DND-41 (cell line): ENCODE results near the gene CREG2.
"Not testable (repeated sequence)": the region's sequence is repeated elsewhere in the genome, so short reads cannot be mapped to it uniquely, and the experiment has no call there.

Source experiments
- ATAC-seq: fragments of 200-7000 bp; cut with Tn5 transposase; 3 replicates; pipeline ENCODE4 v1.9.1; 2021; ENCODE audit warnings: low read depth; ENCODE audit not compliant: insufficient read depth
- DNase-seq: peaks from one replicate; pipeline ENCODE4 v3.0.0-alpha.2; 2020
- H2AFZ ChIP-seq: 2 replicates; pipeline ENCODE4 v1.6.0; 2012; ENCODE audit warnings: low read depth, low read length
- H3K27ac ChIP-seq: 2 replicates; pipeline ENCODE4 v1.5.1; 2012; ENCODE audit warnings: low read length, inconsistent platforms
- H3K27me3 ChIP-seq: fragments of 200-600 bp; sonication (generic); 2 replicates; pipeline ENCODE4 v1.6.0; 2012; ENCODE audit warnings: low read length, mild to moderate bottlenecking, inconsistent platforms; ENCODE audit not compliant: insufficient read depth, poor library complexity
- H3K36me3 ChIP-seq: 2 replicates; pipeline ENCODE4 v1.5.1; 2012; ENCODE audit warnings: low read length, inconsistent platforms; ENCODE audit not compliant: insufficient read depth
- H3K4me1 ChIP-seq: 2 replicates; pipeline ENCODE4 v1.5.1; 2012; ENCODE audit warnings: mild to moderate bottlenecking, low read length; ENCODE audit not compliant: insufficient read depth
- H3K4me2 ChIP-seq: 2 replicates; pipeline ENCODE4 v1.6.0; 2012; ENCODE audit warnings: mild to moderate bottlenecking, moderate library complexity, low read length, inconsistent platforms; ENCODE audit not compliant: insufficient read depth
- H3K4me3 ChIP-seq, 2 experiments: fragments of 200-600 bp in 1 of 2; shearing (Covaris generic) in 1 of 2; 2 replicates each; pipeline ENCODE4 v1.5.1; 2012 to 2016; ENCODE audit warnings: inconsistent platforms in 2 of 2, low read length in 2 of 2, mild to moderate bottlenecking in 2 of 2, low read depth in 1 of 2, moderate library complexity in 1 of 2
- H3K79me2 ChIP-seq: 2 replicates; pipeline ENCODE4 v1.6.0; 2012; ENCODE audit warnings: low read length, inconsistent platforms; ENCODE audit not compliant: insufficient read depth
- H3K9ac ChIP-seq: 2 replicates; pipeline ENCODE4 v1.6.0; 2012; ENCODE audit warnings: low read depth, mild to moderate bottlenecking, inconsistent platforms, low read length, moderate library complexity
- H3K9me3 ChIP-seq: 2 replicates; pipeline ENCODE4 v1.5.1; 2012; ENCODE audit warnings: low read length, moderate library complexity, mild to moderate bottlenecking, inconsistent platforms; ENCODE audit not compliant: insufficient read depth, severe bottlenecking
- H4K20me1 ChIP-seq: 2 replicates; pipeline ENCODE4 v1.6.0; 2012; ENCODE audit warnings: low read length; ENCODE audit not compliant: insufficient read depth
- CTCF ChIP-seq: IDR thresholded peaks from 2 replicates; pipeline ENCODE4 v1.5.1; 2012; ENCODE audit warnings: borderline replicate concordance, low read length, moderate library complexity, mild to moderate bottlenecking; ENCODE audit not compliant: poor library complexity, severe bottlenecking; ENCODE audit errors: extremely low read depth
- EZH2 ChIP-seq: IDR thresholded peaks from 3 replicates; pipeline ENCODE4 v1.6.1; 2012; ENCODE audit warnings: borderline replicate concordance, low read depth, mild to moderate bottlenecking, moderate library complexity, low read length, inconsistent platforms; ENCODE audit not compliant: severe bottlenecking

The CREG2 gene

GRCh38 chr2:101328474-101329007 lies 58.8 kb downstream of the CREG2 start:
- Histone ChIP-seq H4K20me1 (no peaks in the 10 kb centered on the region), H3K36me3 (no peaks in the 10 kb centered on the region), H3K4me1 (peaks cover 45% of the 10 kb centered on the region), H2AFZ (peak overlapping the region; percentile 78), H3K9ac (peak overlapping the region; percentile 28), H3K9me3 (no peaks in the 10 kb centered on the region), H3K4me2 (peak overlapping the region; percentile 62), H3K79me2 (no peaks in the 10 kb centered on the region), H3K27me3 (no peaks in the 10 kb centered on the region), H3K4me3 (peak overlapping the region in 1 of 2 experiments; percentile 45; a peak in 2 of 4 replicates), H3K27ac (peak overlapping the region; percentile 93)
- no peak for TF ChIP-seq EZH2
- no peak for TF ChIP-seq CTCF
- ATAC-seq: peak; percentile 89
- DNase-seq: peak; percentile 78

- H3K27ac ChIP-seq: peak overlapping the region; percentile 93
- peak overlapping the region in 1 of 2 experiments; percentile 45; a peak in 2 of 4 replicates for H3K4me3 ChIP-seq
- peaks cover 45% of the 10 kb centered on the region for H3K4me1 ChIP-seq
- no peaks in the 10 kb centered on the region for H3K36me3 ChIP-seq
- no peaks in the 10 kb centered on the region for H3K27me3 ChIP-seq
- H3K9me3 ChIP-seq: no peaks in the 10 kb centered on the region
- no peak for TF ChIP-seq CTCF
- no peak for TF ChIP-seq EZH2
- H3K79me2 ChIP-seq: no peaks in the 10 kb centered on the region
- DNase-seq: peak; percentile 62
- peak overlapping the region; percentile 62 for H3K4me2 ChIP-seq
- ATAC-seq: peak; percentile 41
- H3K9ac ChIP-seq: peak overlapping the region; percentile 28
- H4K20me1 ChIP-seq: no peaks in the 10 kb centered on the region
- H2AFZ ChIP-seq: peak overlapping the region; percentile 78
Observed at GRCh38 chr2:101327863-101328394, 59.4 kb downstream of the CREG2 start.

GRCh38 chr2:101325425-101325824 lies 61.9 kb downstream of the CREG2 start:
- TF ChIP-seq EZH2 (no peak), CTCF (no peak)
- Histone ChIP-seq H3K4me2 (no peak overlapping the region), H3K9ac (no peak overlapping the region), H3K79me2 (no peaks in the 10 kb centered on the region), H2AFZ (no peak overlapping the region), H3K27ac (no peak overlapping the region), H3K4me3 (no peak overlapping the region), H3K36me3 (no peaks in the 10 kb centered on the region), H3K27me3 (no peaks in the 10 kb centered on the region), H3K4me1 (peaks cover 38% of the 10 kb centered on the region), H4K20me1 (no peaks in the 10 kb centered on the region), H3K9me3 (no peaks in the 10 kb centered on the region)
- DNase-seq: no peak
- no peak for ATAC-seq

GRCh38 chr2:101316568-101316967 lies 70.7 kb downstream of the CREG2 start:
- H3K27ac ChIP-seq: not testable (repeated sequence)

More at GRCh38 chr2:101316568-101316967, 70.7 kb downstream of the CREG2 start:
- not testable (repeated sequence) for H3K4me3 ChIP-seq, H4K20me1 ChIP-seq, H3K36me3 ChIP-seq, H3K4me2 ChIP-seq, ATAC-seq, H2AFZ ChIP-seq, H3K9me3 ChIP-seq, H3K27me3 ChIP-seq, DNase-seq, H3K79me2 ChIP-seq, H3K9ac ChIP-seq
- H3K4me1 ChIP-seq: peaks cover 12% of the 10 kb centered on the region
